Measurements from ENCODE around the gene KHDC4. TPM values are rescaled to one million over a fixed set of nuclear protein-coding genes. Genes with fewer than 3 reads are reported as not detected.

The KHDC4 gene
- total and polyA plus RNA-seq, 4 donors: 8.4 to 32.6 (median 14.8) TPM

DNA sequence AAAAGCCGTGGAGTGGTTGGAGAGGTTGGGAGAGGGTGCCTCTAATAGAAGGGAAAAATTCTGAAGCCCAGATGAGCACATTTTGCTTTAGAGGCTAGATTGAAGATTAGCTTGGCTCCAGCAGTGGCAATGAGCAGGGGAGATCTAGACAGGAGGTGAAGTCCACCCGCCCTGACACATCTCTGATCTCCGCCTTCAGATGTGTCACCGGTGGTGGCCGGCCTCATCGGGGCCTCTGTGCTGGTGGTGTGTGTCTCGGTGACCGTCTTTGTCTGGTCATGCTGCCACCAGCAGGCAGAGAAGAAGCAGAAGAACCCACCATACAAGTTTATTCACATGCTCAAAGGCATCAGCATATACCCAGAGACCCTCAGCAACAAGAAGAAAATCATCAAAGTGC, 66.4 kb downstream of the KHDC4 start:
- WGBS: 87% methylated on average over 8 of the region's 8 CpGs
- DNase-seq (ENCODE audit: low spot score): no peak
- Histone ChIP-seq H3K9ac (ENCODE audit: low read depth in 1 of 2, low read length in 2 of 2) (no peak overlapping the region), H3K36me3 (ENCODE audit: control insufficient read depth in 4 of 4, insufficient read depth in 3 of 4, low read depth in 1 of 4, low read length in 3 of 4) (no peaks in the 10 kb centered on the region), H3K4me3 (ENCODE audit: low read depth in 1 of 3, low read length in 3 of 3) (no peak overlapping the region), H3K27ac (ENCODE audit: low read depth in 1 of 2, low read length in 2 of 2) (no peak overlapping the region), H3K27me3 (ENCODE audit: control insufficient read depth in 4 of 4, insufficient read depth in 4 of 4, low read length in 3 of 4) (no peaks in the 10 kb centered on the region), H3K4me1 (ENCODE audit: control insufficient read depth in 4 of 4, insufficient read depth in 4 of 4, low read length in 3 of 4) (no peaks in the 10 kb centered on the region), H3K9me3 (ENCODE audit: control insufficient read depth in 4 of 4, low read length in 3 of 4) (no peaks in the 10 kb centered on the region)
- TF ChIP-seq, protein P1, sequence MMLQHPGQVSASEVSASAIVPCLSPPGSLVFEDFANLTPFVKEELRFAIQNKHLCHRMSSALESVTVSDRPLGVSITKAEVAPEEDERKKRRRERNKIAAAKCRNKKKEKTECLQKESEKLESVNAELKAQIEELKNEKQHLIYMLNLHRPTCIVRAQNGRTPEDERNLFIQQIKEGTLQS (IDR thresholded peaks at IDR 0.05): no peak
- TF ChIP-seq HNF4G (IDR thresholded peaks at IDR 0.05) (no peak), GABPA (IDR thresholded peaks at IDR 0.05 in 1 of 2, conservative IDR thresholded peaks at IDR 0.05 in 1 of 2) (no peak), REST (IDR thresholded peaks at IDR 0.05) (no peak), RXRA (IDR thresholded peaks at IDR 0.05) (no peak), CTCF (IDR thresholded peaks at IDR 0.05; ENCODE audit: low read depth, low read length, missing input control) (no peak), FOXA2 (IDR thresholded peaks at IDR 0.05) (no peak), MAX (IDR thresholded peaks at IDR 0.05) (no peak), YY1 (IDR thresholded peaks at IDR 0.05) (no peak), EGR1 (IDR thresholded peaks at IDR 0.05; ENCODE audit: low read depth in 2 of 2) (no peak), JUND (IDR thresholded peaks at IDR 0.05) (no peak), HNF4A (conservative IDR thresholded peaks at IDR 0.05) (no peak), TAF1 (conservative IDR thresholded peaks at IDR 0.05) (no peak), FOXA1 (IDR thresholded peaks at IDR 0.05) (no peak), RAD21 (IDR thresholded peaks at IDR 0.05) (no peak), NR2F2 (IDR thresholded peaks at IDR 0.05) (no peak), SP1 (IDR thresholded peaks at IDR 0.05) (no peak)
- TF ChIP-seq, protein P2, sequence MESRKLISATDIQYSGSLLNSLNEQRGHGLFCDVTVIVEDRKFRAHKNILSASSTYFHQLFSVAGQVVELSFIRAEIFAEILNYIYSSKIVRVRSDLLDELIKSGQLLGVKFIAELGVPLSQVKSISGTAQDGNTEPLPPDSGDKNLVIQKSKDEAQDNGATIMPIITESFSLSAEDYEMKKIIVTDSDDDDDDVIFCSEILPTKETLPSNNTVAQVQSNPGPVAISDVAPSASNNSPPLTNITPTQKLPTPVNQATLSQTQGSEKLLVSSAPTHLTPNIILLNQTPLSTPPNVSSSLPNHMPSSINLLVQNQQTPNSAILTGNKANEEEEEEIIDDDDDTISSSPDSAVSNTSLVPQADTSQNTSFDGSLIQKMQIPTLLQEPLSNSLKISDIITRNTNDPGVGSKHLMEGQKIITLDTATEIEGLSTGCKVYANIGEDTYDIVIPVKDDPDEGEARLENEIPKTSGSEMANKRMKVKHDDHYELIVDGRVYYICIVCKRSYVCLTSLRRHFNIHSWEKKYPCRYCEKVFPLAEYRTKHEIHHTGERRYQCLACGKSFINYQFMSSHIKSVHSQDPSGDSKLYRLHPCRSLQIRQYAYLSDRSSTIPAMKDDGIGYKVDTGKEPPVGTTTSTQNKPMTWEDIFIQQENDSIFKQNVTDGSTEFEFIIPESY (IDR thresholded peaks at IDR 0.05): no peak
